Inflammatory macrophage treated with lipopolysaccharide for 4 hours (primary cell): Measurements from ENCODE around the gene CELF1.
A peak's percentile ranks its signal among the peaks of the same experiment; 100 is the strongest.

Source experiments
- DNase-seq: peaks from one replicate; pipeline ENCODE4 v3.0.0-alpha.2; 2020

CELF1 gene

DNA sequence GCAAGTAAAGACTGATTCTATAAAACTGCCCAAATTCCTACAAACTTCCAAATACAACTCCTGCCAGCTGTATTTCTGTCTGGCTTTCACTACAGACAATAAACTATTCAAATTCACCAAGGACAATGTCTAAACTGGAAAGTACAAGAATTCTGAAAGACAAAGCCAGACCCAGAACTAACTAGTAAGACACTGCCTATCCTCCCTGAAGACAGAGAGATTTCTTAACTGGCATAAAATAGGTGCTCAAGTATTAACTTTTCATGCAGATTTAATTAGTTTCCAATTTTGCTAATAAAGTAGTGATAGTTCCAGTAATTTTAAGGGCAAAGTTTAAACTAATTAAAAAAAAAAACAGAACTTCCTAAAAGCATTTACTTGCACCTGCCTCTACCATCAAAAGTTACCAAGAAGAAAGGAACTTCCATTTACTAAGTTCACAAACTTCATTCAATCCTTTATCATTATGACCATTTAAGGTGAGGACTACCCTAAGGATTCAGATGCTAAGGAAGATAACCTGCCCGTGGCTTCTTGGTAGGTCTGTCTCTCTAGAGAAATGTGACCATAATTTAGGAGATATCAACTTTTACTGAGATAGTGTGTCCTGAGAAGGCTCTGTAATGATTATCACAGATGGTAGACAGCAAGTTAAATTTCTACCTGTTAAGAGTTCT is 45.2 kb downstream of the CELF1 start:
- DNase-seq, result no peak

GRCh38 chr11:47506795-47507562 is 46.0 kb downstream of the CELF1 start:
- peak; percentile 31 for DNase-seq

DNA sequence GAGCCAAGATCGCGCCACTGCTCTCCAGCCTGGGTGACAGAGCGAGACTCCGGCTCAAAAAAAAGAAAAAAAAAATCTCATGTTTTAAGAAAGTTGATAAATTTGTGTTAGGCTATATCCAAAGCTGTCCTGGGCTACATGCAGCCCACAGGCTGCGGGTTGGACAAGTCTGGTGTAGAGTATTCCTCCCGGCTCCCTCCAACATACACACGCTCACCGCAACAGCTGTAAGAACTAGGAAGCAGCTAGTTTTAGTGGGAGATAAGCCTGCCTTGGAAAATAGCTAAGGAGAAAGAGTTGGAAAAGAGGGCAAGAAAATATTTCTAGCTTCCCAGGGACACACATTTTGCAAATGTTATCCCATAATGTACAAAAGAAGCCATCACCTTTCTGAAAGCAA is 46.6 kb downstream of the CELF1 start:
- no peak for DNase-seq

GRCh38 chr11:47504910-47505309 is 48.0 kb downstream of the CELF1 start:
- DNase-seq, result no peak

GRCh38 chr11:47503227-47503626 is 49.7 kb downstream of the CELF1 start:
- DNase-seq, result no peak

DNA sequence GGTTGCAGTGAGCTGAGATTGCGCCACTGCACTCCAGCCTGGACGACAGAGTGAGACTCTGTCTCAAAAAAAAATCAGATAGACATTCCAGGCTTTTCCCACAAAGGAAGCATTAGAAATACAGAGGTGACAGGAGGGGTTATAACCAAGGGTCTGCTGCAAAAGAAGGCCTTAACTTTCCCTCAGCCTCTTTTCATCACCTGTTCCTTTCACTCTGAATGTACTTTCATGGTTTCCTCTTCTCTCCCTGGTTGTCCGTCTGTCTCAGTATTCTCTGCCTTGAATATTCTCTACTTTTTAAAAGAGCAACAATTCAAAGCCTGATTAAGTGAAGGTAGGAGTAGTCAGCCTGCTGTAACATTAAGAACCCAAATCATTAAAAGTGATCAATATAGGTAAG is 50.2 kb downstream of the CELF1 start:
- no peak for DNase-seq

DNA sequence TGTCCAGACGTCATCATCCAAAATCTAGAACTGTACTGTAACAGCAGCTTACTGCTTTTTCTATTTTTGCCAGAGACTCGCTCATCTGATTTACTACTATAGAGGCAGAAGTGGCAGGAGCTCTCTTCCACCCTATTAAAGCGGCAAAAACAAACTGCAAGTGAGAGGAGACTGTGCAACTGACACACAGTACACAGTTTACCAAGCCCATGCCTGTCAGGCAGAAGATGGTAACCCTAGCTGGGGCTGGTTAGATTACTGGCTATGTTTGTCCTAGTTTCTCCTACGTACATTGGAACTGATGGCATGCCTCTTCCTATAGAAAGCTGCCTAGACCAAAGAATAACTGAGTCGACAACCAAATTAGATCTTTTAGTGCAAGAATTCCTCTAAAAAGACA is 51.8 kb downstream of the CELF1 start:
- no peak for DNase-seq

- no peak for DNase-seq
Measured at GRCh38 chr11:47500121-47500520, 52.8 kb downstream of the CELF1 start.

DNA sequence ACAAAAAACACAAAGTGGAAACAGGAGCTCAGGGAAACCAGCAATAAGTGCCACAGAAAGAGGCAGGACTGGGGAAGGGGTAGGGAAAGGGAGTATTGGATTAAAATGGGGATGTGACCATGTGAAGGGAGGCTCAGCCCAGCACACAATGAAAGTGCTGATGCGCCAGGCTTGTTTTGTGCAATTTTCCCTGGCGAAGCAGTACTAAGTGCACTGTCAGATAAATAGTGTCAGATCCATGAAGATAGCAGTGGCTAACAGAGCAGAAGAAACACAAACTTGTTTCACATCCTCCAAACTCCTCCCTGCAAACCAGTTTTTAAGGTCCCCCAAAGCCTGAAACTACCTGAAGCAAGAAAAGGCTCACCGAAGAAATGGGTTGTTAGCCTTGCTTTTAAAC is 53.3 kb downstream of the CELF1 start:
- peak; percentile 65 for DNase-seq

- peak; percentile 63 for DNase-seq
Measured at GRCh38 chr11:47499161-47499560, 53.8 kb downstream of the CELF1 start.

DNA sequence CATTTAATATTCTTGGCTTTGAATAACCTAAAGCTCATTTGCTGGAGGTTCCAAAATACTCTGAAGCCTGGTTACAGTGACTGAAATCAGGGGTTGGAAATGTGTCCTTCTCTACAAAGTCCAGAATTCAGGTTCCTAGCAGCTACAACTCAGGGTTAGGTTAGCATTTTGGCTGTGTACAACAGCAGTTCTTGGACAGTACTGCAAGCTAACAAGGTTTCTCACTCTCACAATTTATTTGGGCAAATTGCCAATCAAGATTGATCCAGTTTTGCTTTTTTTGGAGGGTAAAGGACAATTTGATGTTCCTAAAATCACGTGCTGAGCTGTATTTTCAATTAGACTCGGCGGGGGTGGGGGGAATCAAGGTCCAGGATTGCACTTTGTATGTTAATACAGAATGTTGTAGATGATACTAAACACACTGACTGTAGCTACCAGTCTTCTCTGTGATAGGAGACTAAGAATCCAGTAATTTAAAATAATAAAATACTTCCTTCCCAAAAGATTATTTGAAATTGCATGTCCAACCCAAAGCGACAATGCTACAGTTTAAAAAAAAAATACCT is 54.3 kb downstream of the CELF1 start:
- no peak for DNase-seq

- DNase-seq, result no peak
Measured at GRCh38 chr11:47498149-47498548, 54.8 kb downstream of the CELF1 start.

- no peak for DNase-seq
Measured at GRCh38 chr11:47496808-47497207, 56.1 kb downstream of the CELF1 start.

GRCh38 chr11:47495856-47496217 is 57.1 kb downstream of the CELF1 start:
- DNase-seq, result no peak

- peak; percentile 87 for DNase-seq
Measured at GRCh38 chr11:47495011-47495855, 57.7 kb downstream of the CELF1 start.

- no peak for DNase-seq
Measured at GRCh38 chr11:47489395-47489755, 63.6 kb downstream of the CELF1 start.

DNA sequence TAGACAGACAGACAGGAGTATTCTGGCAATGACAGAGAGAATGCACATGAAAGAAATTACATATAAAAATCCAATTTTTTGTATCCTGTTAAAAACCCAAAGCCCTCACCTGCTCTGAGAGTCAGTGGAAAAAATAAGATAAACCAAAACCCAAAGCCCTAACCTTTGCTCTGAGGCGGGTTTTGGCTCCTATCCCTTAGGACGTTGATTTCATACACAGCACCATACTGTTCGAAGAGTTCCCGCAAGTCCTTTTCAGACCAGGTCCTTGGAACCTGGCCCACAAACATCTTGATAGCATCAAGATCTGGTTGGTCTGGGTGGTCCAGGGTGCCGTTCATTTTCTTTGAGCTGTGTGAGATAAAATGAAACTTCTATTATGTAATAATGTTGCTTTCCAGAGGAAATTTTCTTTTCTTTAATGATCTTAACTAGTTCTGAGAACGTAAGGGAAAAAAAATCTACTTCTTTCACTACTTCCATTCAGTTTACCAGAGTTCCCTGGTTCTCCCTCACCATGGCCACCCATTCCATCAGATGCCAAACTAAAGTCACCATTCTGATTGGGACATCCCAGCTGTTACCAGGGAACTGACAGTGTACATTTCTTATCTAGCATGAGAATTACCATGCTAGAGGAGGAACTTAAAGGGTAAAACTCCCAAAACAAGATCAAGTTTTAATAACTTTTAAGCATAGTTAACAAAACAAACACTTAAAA is 64.1 kb downstream of the CELF1 start:
- DNase-seq, result no peak

DNA sequence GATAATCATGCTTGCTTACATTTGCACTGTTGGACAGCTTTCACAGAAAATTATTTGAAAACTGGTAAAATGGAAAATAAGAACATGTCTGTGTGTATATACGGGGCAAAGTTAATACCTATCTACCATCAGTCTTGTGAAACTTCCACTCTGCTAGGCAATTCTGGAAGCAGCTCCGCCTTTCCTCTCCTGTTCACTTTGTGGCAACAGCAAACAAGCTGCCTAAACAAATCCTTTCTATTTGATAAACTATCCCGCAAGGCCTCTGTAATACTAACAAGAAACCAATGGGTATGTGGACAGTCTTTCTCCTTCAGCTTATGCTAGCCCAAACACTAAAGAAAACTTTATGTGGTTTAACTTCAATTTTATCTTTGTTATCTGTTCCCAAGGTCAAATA is 64.8 kb downstream of the CELF1 start:
- DNase-seq, result no peak

GRCh38 chr11:47487421-47487820 is 65.5 kb downstream of the CELF1 start:
- no peak for DNase-seq

- DNase-seq, result peak; percentile 43
Measured at GRCh38 chr11:47485107-47485506, 67.8 kb downstream of the CELF1 start.

DNA sequence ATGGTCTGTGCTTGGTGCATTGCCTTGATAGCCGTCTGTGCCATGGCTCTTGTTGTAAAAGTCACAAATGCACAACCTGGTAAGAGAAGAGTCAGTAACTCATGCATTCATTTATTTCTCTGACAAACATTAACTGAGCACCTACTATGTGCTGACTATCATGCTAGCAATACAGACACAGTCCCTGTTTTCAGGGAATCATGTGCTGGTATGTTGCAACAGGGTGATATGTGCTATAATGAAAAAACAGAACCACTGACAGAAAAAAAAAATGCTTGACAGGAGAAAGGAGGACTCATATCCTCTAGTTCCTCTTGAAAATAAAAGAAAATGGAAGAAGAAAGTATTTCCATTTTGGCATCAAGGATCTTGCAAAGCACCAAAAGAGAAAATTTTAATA is 69.5 kb downstream of the CELF1 start:
- peak; percentile 76 for DNase-seq

DNA sequence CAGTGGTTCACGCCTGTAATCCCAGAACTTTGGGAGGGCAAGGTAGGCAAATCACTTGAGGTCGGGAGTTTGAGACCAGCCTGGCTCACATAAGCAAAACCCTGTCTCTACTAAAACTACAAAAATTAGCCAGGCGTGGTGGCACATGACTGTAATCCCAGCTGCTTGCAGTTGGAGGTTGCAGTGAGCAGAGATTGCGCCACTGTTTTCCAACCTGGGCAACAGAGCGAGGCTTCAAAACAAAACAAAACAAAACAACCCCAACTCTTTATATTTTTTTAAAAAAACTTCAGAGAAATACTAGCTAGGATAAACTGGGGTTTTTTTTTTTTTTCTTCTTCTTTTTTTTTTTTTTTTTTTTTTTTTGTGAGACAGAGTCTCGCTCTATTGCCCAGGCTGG is 72.2 kb downstream of the CELF1 start:
- no peak for DNase-seq
